ENCODE results near the gene KCNH5.

GRCh38 chr14:62711351-62712023 is 333.8 kb downstream of the KCNH5 start:
- TF ChIP-seq CTCF (optimal IDR thresholded peaks at IDR 0.05 in 1 of 3, IDR thresholded peaks at IDR 0.05 in 1 of 3, conservative IDR thresholded peaks at IDR 0.05 in 1 of 3; ENCODE audit: extremely low read depth in 1 of 3, insufficient read depth in 2 of 3, low read length in 3 of 3) (no peak), EZH2 (IDR thresholded peaks at IDR 0.05; ENCODE audit: low read length) (no peak)

Measured in keratinocyte (primary cell).